ENCODE data around the gene TTBK2. TPM values are rescaled to one million over a fixed set of nuclear protein-coding genes. Genes with fewer than 3 reads are reported as not detected.

Gene TTBK2
- total RNA-seq, 1 experiment from 2014 or later, result 17.2 TPM

DNA sequence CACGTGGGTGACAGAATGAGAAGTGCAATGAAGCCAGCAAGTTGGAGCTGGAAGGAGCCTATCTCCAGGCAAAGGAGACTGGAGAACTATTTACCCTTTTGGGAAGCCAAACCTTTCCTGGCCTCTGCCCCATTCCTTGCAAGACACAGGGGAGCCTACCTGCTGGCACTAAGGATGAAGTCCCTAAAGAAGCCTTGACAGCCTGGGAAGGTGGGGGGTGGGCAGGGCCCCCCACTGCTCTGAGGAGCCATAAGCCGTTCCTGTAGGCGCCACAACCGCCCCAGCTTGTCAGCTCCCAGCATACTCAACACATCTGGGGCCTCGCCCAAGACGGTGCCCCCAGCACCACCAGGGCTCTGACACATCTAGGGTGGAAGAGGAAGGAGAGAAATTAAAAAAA lies 189.1 kb downstream of the TTBK2 start:
- in situ Hi-C loops (cut with HindIII; ENCODE audit: low pct_unique_long_range_greater_than_20kb, low sequenced_read_pairs) (no loop called here), intact Hi-C loops (cut with micrococcal nuclease; ENCODE audit: unreplicated experiment) (no loop called here)
- H3K36me3 ChIP-seq (ENCODE audit: control insufficient read depth, insufficient read depth, low read length), result peaks cover 2% of the 10 kb centered on the region
- DNase-seq (ENCODE audit: low read depth, low spot score) (no peak), ATAC-seq (no peak)
- no peak overlapping the region for H3K27ac ChIP-seq (ENCODE audit: low read length)
- ChIA-PET CTCF (no interaction called here), POLR2A (interaction anchor here (0.6 kb wide), 1 partner anchor 160 kb away, joined by 6 read pairs; no protein-coding TSS in a partner anchor)
- no peaks in the 10 kb centered on the region for H3K27me3 ChIP-seq (ENCODE audit: control insufficient read depth, insufficient read depth, low read length)
- TF ChIP-seq TCF7L2 (IDR thresholded peaks at IDR 0.05; ENCODE audit: low read depth, low read length), result no peak
- TF ChIP-seq POLR2AphosphoS5 (IDR thresholded peaks at IDR 0.05; ENCODE audit: low read depth, low read length), result no peak
- TF ChIP-seq, protein P1, sequence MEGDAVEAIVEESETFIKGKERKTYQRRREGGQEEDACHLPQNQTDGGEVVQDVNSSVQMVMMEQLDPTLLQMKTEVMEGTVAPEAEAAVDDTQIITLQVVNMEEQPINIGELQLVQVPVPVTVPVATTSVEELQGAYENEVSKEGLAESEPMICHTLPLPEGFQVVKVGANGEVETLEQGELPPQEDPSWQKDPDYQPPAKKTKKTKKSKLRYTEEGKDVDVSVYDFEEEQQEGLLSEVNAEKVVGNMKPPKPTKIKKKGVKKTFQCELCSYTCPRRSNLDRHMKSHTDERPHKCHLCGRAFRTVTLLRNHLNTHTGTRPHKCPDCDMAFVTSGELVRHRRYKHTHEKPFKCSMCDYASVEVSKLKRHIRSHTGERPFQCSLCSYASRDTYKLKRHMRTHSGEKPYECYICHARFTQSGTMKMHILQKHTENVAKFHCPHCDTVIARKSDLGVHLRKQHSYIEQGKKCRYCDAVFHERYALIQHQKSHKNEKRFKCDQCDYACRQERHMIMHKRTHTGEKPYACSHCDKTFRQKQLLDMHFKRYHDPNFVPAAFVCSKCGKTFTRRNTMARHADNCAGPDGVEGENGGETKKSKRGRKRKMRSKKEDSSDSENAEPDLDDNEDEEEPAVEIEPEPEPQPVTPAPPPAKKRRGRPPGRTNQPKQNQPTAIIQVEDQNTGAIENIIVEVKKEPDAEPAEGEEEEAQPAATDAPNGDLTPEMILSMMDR (IDR thresholded peaks at IDR 0.05), result no peak
- TF ChIP-seq SIN3A (IDR thresholded peaks at IDR 0.05; ENCODE audit: borderline replicate concordance, insufficient read depth, low read depth, low read length), result no peak
- TF ChIP-seq, protein P2, sequence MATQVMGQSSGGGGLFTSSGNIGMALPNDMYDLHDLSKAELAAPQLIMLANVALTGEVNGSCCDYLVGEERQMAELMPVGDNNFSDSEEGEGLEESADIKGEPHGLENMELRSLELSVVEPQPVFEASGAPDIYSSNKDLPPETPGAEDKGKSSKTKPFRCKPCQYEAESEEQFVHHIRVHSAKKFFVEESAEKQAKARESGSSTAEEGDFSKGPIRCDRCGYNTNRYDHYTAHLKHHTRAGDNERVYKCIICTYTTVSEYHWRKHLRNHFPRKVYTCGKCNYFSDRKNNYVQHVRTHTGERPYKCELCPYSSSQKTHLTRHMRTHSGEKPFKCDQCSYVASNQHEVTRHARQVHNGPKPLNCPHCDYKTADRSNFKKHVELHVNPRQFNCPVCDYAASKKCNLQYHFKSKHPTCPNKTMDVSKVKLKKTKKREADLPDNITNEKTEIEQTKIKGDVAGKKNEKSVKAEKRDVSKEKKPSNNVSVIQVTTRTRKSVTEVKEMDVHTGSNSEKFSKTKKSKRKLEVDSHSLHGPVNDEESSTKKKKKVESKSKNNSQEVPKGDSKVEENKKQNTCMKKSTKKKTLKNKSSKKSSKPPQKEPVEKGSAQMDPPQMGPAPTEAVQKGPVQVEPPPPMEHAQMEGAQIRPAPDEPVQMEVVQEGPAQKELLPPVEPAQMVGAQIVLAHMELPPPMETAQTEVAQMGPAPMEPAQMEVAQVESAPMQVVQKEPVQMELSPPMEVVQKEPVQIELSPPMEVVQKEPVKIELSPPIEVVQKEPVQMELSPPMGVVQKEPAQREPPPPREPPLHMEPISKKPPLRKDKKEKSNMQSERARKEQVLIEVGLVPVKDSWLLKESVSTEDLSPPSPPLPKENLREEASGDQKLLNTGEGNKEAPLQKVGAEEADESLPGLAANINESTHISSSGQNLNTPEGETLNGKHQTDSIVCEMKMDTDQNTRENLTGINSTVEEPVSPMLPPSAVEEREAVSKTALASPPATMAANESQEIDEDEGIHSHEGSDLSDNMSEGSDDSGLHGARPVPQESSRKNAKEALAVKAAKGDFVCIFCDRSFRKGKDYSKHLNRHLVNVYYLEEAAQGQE (IDR thresholded peaks at IDR 0.05; ENCODE audit: insufficient read depth in 1 of 2, low read depth in 2 of 2, low read length in 1 of 2), result no peak
- no peaks in the 10 kb centered on the region for H3K9me3 ChIP-seq (ENCODE audit: control insufficient read depth, insufficient read depth, low read depth, low read length)
- no TSS peak for BruUV-seq (replicated peaks)
- 0 out of 2 replicates have a peak, but pooled peaks cover 11% of the 10 kb centered on the region for H3K4me1 ChIP-seq (ENCODE audit: control insufficient read depth, insufficient read depth, low read length)
- no peak overlapping the region for H3K4me3 ChIP-seq (ENCODE audit: low read depth in 2 of 2, low read length in 2 of 2)

DNA sequence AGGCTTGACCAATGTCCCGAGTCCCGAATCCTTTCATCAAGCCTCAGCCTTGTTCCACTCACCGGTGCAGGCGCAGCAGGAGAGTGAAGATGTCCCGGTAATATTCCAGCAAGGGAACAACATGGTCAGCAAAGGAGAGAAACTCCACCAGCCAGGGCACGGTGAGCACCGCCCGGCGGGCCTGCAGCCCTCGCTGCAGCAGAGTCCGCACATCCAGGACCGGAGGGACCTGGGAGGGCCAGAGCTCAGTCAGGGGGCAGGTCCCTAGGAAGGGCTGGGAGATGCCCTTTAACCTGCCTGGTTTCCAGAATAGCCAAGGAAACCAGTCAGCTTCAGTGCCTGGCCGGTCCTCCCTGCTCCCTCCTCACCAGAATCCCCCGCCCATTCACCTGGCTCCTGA lies 190.0 kb downstream of the TTBK2 start:
- peaks cover 2% of the 10 kb centered on the region for H3K36me3 ChIP-seq (ENCODE audit: control insufficient read depth, insufficient read depth, low read length)
- POLR2A ChIA-PET, result interaction anchor here (0.6 to 0.7 kb wide), 2 partner anchors 28 to 187 kb away, joined by 3 to 6 read pairs; no protein-coding TSS in a partner anchor
- TF ChIP-seq, protein P1 (IDR thresholded peaks at IDR 0.05), result no peak
- TF ChIP-seq POLR2AphosphoS5 (IDR thresholded peaks at IDR 0.05; ENCODE audit: low read depth, low read length) (no peak), SIN3A (IDR thresholded peaks at IDR 0.05; ENCODE audit: borderline replicate concordance, insufficient read depth, low read depth, low read length) (no peak), TCF7L2 (IDR thresholded peaks at IDR 0.05; ENCODE audit: low read depth, low read length) (no peak)
- TF ChIP-seq, protein P2 (IDR thresholded peaks at IDR 0.05; ENCODE audit: insufficient read depth in 1 of 2, low read depth in 2 of 2, low read length in 1 of 2), result no peak
- no peak for ATAC-seq
- H3K4me1 ChIP-seq (ENCODE audit: control insufficient read depth, insufficient read depth, low read length), result 0 out of 2 replicates have a peak, but pooled peaks cover 6% of the 10 kb centered on the region
- no peaks in the 10 kb centered on the region for H3K27me3 ChIP-seq (ENCODE audit: control insufficient read depth, insufficient read depth, low read length)
- DNase-seq (ENCODE audit: low read depth, low spot score), result no peak
- H3K27ac ChIP-seq (ENCODE audit: low read length), result no peak overlapping the region
- CTCF ChIA-PET, result no interaction called here
- intact Hi-C loops (cut with micrococcal nuclease; ENCODE audit: unreplicated experiment), result no loop called here
- H3K9me3 ChIP-seq (ENCODE audit: control insufficient read depth, insufficient read depth, low read depth, low read length), result no peaks in the 10 kb centered on the region
- in situ Hi-C loops (cut with HindIII; ENCODE audit: low pct_unique_long_range_greater_than_20kb, low sequenced_read_pairs), result no loop called here
- no peak overlapping the region for H3K4me3 ChIP-seq (ENCODE audit: low read depth in 2 of 2, low read length in 2 of 2)
- BruUV-seq (replicated peaks), result no TSS peak

All from Panc1 (cell line).